Panc1 (cell line): ENCODE data around the gene ATRAID. TPM values are rescaled to one million over a fixed set of nuclear protein-coding genes. Genes with fewer than 3 reads are reported as not detected.

ENCODE experiments used
- ATAC-seq: fragments of 200-7000 bp; cut with Tn5 transposase; 2 replicates; pipeline ENCODE4 v1.9.1; 2020; ENCODE audit warnings: mild to moderate bottlenecking, moderate library complexity
- BruUV-seq: library from RNA; stranded (reverse); fragments of 400-500 nt; replicated peaks from 2 replicates; lab custom pipeline; 2021; lab: Mats Ljungman, UMichigan
- CTCF ChIA-PET: fragments of 300-600 bp; sonication (Branson Sonifier 250); formaldehyde crosslinking; loops from one replicate; lab custom pipeline; 2022; ENCODE audit warnings: antibody characterized with exemption; lab: Charles Lee
- POLR2A ChIA-PET: fragments of 300-600 bp; sonication (Branson Sonifier 250); formaldehyde crosslinking; loops from one replicate; lab custom pipeline; 2022; ENCODE audit warnings: antibody characterized with exemption; lab: Charles Lee
- DNase-seq: peaks from one replicate; pipeline ENCODE4 v3.0.0-alpha.2; 2010; ENCODE audit warnings: low read depth, low spot score
- H3K27ac ChIP-seq: 2 replicates; pipeline ENCODE4 v1.5.1; 2011; ENCODE audit warnings: mild to moderate bottlenecking, low read length, inconsistent platforms
- H3K27me3 ChIP-seq: fragments of 200-500 bp; sonication (Bioruptor generic); 2 replicates; pipeline ENCODE4 v1.6.0; 2014; ENCODE audit warnings: low read length, inconsistent platforms; ENCODE audit not compliant: control insufficient read depth, insufficient read depth
- H3K36me3 ChIP-seq: fragments of 200-500 bp; sonication (Bioruptor generic); 2 replicates; pipeline ENCODE4 v1.5.1; 2014; ENCODE audit warnings: inconsistent platforms, mild to moderate bottlenecking, low read length, moderate library complexity; ENCODE audit not compliant: control insufficient read depth, insufficient read depth
- H3K4me1 ChIP-seq: 2 replicates; pipeline ENCODE4 v1.5.1; 2011; ENCODE audit warnings: inconsistent platforms, mild to moderate bottlenecking, low read length, moderate library complexity; ENCODE audit not compliant: control insufficient read depth, insufficient read depth
- H3K4me3 ChIP-seq, 2 experiments: 2 replicates each; pipeline ENCODE4 v1.5.1; 2011 to 2012; ENCODE audit warnings: low read depth in 2 of 2, low read length in 2 of 2, mild to moderate bottlenecking in 2 of 2, inconsistent platforms in 1 of 2, moderate library complexity in 1 of 2
- H3K9me3 ChIP-seq: fragments of 200-500 bp; sonication (Bioruptor generic); 2 replicates; pipeline ENCODE4 v1.5.1; 2014; ENCODE audit warnings: low read depth, mild to moderate bottlenecking, inconsistent platforms, low read length, moderate library complexity; ENCODE audit not compliant: control insufficient read depth, insufficient read depth
- POLR2AphosphoS5 ChIP-seq: IDR thresholded peaks from 2 replicates; pipeline ENCODE4 v1.6.1; 2012; ENCODE audit warnings: mild to moderate bottlenecking, low read depth, low read length, moderate library complexity
- REST ChIP-seq, 2 experiments: IDR thresholded peaks; 2 replicates each; pipeline ENCODE4 v1.6.1; 2011 to 2012; ENCODE audit warnings: low read depth in 2 of 2, control low read depth in 1 of 2, low read length in 1 of 2, mild to moderate bottlenecking in 1 of 2, moderate library complexity in 1 of 2; ENCODE audit not compliant: insufficient read depth in 1 of 2
- SIN3A ChIP-seq: IDR thresholded peaks from 2 replicates; pipeline ENCODE4 v1.6.1; 2012; ENCODE audit warnings: low read depth, mild to moderate bottlenecking, low read length, moderate library complexity, borderline replicate concordance; ENCODE audit not compliant: insufficient read depth
- TCF7L2 ChIP-seq: IDR thresholded peaks from 2 replicates; pipeline ENCODE4 v1.6.1; 2011; ENCODE audit warnings: mild to moderate bottlenecking, low read depth, low read length, inconsistent platforms
- in situ Hi-C: cut with HindIII; loops from 2 replicates; pipeline ENCODE4 v1.10.0; 2016; ENCODE audit warnings: low sequenced_read_pairs, low pct_unique_long_range_greater_than_20kb
- intact Hi-C: fragments of 100-400 bp; cut with micrococcal nuclease; formaldehyde crosslinking; loops from one replicate; pipeline ENCODE4 v1.10.0; 2022; ENCODE audit not compliant: unreplicated experiment
- total RNA-seq: library from RNA; stranded (reverse); gene quantifications from one replicate; pipeline ENCODE4 v1.2.1, GENCODE V29; 2021; ENCODE audit not compliant: unreplicated experiment
- TF ChIP-seq, protein P1 (sequence below): fragments of 450-650 bp; IDR thresholded peaks from 2 replicates; pipeline ENCODE4 v1.5.1; 2017; ENCODE audit warnings: mild to moderate bottlenecking

The ATRAID gene
- total RNA-seq, 1 experiment from 2014 or later: 111 TPM

- ATAC-seq (no peak), DNase-seq (no peak)
- Histone ChIP-seq H3K36me3 (no peaks in the 10 kb centered on the region), H3K27me3 (peaks cover 12% of the 10 kb centered on the region), H3K9me3 (no peaks in the 10 kb centered on the region), H3K4me1 (no peaks in the 10 kb centered on the region), H3K4me3 (no peak overlapping the region), H3K27ac (no peak overlapping the region)
- TF ChIP-seq TCF7L2 (no peak), REST (IDR thresholded peaks at IDR 0.05; ENCODE audit: insufficient read depth in 1 of 2, low read depth in 2 of 2, low read length in 1 of 2) (no peak), SIN3A (no peak), POLR2AphosphoS5 (no peak)
- TF ChIP-seq, protein P1, sequence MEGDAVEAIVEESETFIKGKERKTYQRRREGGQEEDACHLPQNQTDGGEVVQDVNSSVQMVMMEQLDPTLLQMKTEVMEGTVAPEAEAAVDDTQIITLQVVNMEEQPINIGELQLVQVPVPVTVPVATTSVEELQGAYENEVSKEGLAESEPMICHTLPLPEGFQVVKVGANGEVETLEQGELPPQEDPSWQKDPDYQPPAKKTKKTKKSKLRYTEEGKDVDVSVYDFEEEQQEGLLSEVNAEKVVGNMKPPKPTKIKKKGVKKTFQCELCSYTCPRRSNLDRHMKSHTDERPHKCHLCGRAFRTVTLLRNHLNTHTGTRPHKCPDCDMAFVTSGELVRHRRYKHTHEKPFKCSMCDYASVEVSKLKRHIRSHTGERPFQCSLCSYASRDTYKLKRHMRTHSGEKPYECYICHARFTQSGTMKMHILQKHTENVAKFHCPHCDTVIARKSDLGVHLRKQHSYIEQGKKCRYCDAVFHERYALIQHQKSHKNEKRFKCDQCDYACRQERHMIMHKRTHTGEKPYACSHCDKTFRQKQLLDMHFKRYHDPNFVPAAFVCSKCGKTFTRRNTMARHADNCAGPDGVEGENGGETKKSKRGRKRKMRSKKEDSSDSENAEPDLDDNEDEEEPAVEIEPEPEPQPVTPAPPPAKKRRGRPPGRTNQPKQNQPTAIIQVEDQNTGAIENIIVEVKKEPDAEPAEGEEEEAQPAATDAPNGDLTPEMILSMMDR: no peak
- ChIA-PET POLR2A (no interaction called here), CTCF (no interaction called here)
- no TSS peak for BruUV-seq
- intact Hi-C loops (no loop called here), in situ Hi-C loops (no loop called here)
These were observed 45.1 kb downstream of the ATRAID start for GRCh38 chr2:27256855-27257454.

DNA sequence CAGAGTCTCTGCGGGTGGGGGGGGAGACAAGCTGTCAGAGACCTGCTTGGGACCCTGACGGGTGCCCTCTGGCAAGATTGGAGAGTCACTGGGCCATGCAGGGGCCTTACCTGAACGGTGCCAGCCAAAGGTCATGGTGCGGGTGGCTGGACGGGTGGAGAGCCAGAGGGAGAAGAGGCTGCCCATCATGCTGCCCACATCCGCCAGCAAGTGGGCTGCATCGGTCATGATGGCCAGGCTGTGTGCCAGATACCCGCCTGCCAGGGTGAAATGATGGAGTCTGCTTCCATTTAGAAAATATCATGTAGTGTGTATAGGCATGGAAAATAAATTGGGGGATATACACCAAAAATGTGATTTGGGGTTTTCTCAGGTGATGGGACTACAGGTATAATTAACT lies 46.2 kb downstream of the ATRAID start:
- POLR2A ChIA-PET: no interaction called here
- no peak for TF ChIP-seq TCF7L2
- TF ChIP-seq, protein P1: no peak
- no peak for TF ChIP-seq REST (IDR thresholded peaks at IDR 0.05; ENCODE audit: insufficient read depth in 1 of 2, low read depth in 2 of 2, low read length in 1 of 2)
- ATAC-seq (no peak), DNase-seq (no peak)
- CTCF ChIA-PET: no interaction called here
- H3K4me3 ChIP-seq: no peak overlapping the region
- in situ Hi-C loops: no loop called here
- no peak overlapping the region for H3K27ac ChIP-seq
- intact Hi-C loops: no loop called here
- BruUV-seq: no TSS peak
- H3K36me3 ChIP-seq: no peaks in the 10 kb centered on the region
- H3K9me3 ChIP-seq: no peaks in the 10 kb centered on the region
- peaks cover 12% of the 10 kb centered on the region for H3K27me3 ChIP-seq
- peaks cover under 1% of the 10 kb centered on the region; the same call in 1 of the 2 replicates for H3K4me1 ChIP-seq
